Stimulated activated CD8-positive, alpha-beta memory T cell treated with anti-CD3 and anti-CD28 coated beads, Interleukin-12 subunit alpha, Interleukin-12 subunit beta, amount 100 ng/mL, for 4 hours (primary cell): ENCODE results near the gene MB.

Source experiments
- DNase-seq: peaks from one replicate; pipeline ENCODE4 v3.0.0-alpha.2; 2020; ENCODE audit warnings: low read depth

Gene MB

DNA sequence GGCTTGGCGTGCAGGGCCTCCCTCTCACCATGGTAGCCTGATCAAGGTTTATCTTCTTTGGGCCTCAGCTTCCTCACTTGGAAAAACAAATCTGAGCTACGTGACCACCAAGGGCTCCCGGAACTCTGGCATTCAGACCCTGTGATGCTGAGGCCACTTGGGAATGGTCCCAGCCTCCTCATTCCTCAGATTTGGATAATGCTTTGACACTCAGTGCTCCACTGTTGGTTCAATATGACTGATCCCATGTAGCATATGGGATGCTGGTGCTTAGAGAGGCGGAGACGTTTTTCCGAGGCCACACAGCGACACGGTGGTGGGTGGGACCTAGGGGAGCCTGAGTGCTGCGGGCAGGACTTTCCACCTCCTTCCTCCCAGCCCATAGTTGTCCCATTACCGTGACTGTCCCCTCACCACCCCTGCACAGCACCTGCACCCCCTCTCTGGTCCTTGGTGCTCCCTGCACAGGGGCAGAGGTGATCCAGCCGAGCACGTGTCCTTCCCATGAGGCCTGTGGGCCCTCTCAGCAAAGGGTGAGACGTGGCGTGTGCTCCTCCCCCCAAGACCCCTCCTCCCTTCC, 23.1 kb downstream of the MB start:
- DNase-seq: no peak

DNA sequence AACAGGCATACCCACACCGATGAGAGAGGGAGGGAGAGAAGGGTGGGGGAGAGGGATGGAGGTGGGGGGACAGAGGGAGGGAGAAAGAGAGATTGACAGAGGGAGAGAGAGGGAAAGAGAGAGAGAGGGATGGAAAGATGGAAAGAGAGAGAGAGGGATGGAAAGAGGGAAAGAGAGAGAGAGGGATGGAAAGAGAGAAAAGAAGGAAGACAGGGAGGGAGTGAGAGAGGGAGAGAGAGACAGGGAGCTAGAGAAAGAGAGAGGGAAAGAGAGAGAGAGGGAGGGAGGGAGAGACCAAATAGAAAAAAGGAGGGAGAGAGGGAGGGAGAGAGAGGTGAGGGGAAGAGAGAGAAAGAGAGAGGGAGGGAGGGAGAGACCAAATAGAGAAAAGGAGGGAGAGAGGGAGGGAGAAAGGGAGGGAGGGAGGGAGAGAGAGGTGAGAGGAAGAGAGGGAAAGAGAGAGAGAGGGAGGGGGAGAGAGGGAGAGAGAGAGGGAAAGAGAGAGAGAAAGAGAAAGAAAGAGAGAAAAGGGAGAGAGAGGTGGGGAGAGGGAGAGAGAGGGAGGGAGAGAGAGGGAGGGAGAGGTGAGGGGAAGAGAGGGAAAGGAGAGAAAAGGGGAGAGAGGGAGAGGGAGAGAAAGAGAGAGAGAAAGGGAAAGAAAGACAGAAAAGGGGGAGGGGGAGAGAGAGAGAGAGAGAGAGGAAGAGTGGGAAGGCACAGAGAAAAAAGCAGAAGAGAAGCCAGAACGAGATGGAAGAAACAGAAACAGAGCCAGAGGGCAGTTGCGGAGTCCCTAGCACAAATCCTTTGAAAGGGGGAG, 23.8 kb downstream of the MB start:
- DNase-seq: no peak

DNA sequence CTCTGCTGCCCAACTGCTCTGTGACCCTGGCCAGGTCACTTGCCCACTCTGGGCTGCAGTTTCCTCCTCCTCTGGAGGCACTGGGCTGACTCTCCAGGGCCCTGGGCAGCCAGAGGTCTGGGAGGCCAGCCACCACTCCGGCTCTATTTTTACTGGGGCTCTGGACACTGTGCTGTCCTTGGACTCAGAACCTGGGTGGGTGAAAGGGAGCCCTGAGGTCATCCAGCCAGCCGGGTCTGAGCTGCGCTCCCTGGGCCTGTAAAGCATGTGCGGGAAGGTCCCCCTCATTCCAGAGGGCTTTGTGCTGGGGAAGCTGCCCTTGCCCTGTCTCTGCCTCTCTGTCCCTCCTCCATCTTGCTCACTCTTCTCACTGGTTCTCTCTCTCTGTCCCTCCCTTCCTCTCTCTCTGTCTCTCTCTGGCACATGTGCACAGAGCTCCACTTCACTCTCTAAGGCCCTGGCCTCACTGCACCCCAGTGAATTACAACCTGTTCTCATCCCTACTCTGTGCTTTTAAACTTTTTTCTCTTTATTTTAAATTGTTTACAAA, 24.6 kb downstream of the MB start:
- DNase-seq: no peak

DNA sequence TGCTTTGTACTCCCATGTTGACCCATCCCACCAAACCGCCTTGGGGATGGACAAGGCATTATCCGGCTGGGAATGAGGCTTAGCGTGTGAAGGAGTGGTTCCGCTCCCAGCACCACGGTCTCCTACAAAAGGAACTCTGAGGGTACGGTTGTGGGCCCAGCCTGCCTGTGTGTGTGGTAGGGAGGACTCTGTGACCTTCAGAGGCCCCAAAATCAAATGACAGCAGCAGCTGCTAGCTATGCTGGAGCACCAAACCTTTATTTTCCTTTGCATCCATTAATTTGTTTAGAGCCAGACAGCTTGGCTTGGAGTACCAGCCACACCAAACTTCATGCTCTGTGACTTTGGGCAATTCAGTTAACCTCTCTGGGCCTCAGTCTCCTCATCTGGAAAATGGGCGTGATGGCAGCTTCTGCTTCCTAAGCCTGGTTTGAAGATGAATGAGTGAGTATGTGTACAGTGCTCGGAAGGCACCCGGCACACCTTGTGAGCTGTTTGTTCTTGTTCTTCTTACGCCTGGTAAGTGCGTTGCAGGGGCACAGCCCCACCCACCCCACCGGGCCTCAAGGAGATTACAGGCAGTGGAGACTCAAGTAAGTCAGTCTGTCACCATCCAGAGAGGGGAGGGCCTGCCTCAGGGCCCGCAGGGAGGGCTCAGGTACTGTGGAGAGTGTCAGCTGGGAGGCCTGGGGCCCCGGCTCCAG, 25.3 kb downstream of the MB start:
- DNase-seq: no peak

DNA sequence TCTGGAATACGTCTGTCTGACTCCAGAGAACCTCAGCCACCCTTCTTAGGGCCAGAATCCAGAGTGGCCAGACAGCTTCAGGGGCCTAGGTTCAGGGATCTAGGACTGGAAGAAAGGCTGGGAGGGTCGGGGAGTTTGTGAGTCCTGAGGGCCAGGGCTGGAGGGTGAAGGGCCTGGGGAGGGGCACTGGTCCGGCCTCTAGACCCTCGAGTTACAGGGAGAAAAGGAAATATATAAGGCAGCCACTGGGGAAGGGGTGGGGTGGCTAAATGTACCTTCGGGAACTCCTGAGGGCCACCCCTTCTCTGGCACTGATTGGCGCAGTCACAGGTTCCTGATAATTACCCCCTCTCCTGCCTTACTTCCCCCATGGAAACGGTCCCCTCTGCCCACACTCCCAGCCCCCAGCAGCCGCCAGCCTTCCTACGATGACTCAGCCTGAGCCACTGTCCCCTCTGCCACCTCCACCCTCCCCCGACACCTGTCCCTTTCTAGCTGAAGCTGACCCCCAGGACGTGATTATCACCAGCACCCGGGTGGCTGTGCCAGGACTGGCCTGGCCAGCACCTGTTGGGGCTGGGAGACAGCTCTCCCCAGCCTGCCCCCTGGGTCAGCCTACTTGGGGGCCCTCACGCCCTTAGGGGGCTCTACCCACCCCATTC, 26.4 kb downstream of the MB start:
- no peak for DNase-seq

DNA sequence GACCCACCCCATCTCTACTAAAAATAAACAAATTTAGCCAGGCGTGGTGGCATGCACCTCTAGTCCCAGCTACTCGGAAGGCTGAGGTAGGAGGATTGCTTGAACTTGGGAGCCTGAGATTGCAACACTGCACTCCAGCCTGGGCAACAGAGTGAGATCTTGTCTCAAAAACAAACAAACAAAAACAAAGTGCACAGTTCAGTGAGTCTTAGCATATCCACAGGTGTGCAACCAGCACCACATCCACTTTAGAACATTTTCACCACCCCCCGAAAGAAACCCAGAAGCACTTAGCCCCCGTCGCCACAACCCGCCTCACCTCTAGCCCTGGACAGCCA, 27.4 kb downstream of the MB start:
- no peak for DNase-seq

DNA sequence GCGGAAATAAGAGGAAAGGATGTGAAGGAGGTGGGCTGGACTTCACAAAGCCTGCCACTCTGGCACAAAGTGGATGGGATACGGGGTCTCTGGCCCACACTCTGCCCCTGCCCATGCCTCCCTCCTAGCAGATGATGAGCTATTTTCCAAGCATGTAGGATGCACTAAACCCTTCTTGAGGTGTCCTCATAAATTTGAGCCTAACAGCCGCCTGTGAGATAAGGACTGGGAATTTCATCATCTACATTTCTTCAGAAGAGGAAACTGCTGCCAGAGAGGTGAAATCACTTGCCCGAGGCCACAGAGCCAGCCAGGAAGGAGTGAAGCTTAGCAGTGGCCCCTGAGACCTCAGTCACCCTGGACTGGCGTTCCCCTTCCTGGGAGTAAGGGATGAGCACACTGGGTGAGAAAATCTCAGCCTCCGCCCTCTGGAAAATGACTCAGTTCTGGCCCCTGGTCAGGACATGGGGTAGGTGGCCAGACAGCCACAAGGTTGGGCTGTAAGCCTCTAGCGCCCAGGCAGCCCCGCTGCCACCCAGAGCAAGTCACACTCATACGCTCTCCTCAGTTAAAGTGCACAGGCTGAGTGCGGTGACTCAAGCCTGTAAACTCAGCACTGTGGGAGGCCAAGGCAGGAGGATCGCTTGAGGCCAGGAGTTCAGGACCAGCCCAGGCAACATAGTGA, 27.9 kb downstream of the MB start:
- DNase-seq: no peak

DNA sequence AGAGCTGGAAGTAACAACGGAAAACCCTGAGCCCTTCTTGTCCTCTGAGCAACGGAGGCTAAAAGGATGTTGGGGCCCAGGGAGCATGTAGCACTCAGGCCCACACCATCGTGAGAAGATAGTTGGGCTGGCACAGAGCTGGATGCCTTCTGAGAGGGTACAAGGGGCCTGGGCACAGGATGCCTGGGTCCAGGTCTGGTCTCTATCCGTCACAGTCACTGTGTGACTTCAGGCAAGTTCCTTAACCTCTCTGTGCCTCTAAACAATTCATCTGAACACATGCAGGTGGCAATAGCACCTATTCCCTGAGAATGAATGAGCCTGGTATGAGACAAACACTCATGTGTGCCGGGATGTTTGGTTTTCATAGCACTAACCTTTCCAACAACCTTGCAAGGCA, 29.2 kb downstream of the MB start:
- no peak for DNase-seq

DNA sequence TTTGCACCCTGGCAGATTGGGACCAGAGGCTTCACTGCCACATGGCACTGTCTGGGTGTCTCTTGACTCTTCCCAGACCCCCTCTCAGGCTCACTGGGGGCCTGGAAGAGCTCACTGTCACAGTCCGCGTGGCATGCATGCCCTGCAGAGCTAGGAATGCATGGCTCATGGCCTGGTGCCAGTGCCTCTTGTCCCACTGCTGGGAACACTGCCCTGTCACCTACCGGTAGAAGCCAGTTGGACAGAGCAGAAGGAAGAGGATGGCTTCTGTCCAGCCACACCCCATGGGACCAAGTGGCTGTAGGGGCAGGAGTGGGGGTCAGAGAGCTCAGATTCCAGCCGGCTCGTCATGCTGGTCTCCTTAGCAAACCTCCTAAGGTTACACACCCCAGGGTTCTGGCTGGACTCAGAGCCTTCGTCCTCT, 29.7 kb downstream of the MB start:
- DNase-seq: no peak

DNA sequence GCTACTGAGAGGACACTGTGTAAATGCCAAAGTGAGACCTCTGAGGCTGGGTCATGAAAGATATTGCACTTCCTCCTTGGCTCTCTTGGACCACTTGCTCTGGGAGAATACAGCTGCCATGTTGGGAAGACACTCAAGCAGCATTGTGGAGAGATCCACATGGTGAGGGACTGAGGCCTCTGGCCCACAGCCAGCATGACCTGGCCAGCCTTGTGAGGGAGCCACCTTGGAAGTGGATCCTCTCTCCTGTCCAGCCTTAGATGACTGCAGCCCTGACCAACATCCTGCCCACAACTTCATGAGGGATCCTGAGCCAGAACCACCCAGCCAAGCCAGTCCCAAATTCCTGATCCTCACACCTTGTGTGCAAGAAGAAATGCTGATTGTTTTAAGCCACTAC, 30.4 kb downstream of the MB start:
- no peak for DNase-seq

DNA sequence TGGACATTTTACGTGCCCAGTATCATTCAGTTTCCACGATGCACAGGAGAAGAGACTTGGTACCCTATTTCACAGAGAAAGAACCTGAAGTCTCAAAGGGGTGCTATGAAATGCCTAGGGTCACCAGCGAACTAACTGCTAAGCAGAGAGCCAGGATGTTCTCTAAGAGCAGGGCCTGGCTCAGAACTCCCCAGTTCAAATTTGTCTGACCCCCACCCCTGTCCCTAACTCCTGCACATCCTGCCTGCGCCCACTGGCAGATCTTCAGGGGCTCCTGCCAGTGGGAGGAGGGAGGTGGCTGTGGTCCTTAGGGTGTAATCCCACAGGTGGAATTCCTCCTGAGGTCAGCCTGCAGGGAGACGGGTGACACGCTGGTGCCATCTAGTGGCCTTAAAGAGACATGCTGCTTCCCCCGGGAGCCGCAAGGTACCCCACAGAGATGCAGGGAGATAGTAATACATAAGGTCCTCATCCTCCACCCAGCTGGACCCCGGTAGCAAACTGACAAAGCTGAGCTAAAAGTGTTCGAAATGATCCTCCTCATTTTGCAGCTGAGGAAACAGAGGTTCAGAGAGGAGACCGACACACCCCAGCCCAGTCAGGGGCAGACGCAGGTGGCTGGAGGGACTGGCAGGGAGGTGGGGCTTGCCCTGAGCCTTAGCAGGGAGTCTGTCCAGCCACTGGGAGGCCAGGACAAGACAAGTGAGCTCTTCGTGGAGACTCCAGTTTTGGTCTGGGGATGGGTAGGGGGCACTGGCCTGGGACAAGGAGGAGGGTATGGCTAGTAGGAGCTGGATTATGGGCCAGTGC, 34.1 kb downstream of the MB start:
- peak; percentile 13 for DNase-seq

DNA sequence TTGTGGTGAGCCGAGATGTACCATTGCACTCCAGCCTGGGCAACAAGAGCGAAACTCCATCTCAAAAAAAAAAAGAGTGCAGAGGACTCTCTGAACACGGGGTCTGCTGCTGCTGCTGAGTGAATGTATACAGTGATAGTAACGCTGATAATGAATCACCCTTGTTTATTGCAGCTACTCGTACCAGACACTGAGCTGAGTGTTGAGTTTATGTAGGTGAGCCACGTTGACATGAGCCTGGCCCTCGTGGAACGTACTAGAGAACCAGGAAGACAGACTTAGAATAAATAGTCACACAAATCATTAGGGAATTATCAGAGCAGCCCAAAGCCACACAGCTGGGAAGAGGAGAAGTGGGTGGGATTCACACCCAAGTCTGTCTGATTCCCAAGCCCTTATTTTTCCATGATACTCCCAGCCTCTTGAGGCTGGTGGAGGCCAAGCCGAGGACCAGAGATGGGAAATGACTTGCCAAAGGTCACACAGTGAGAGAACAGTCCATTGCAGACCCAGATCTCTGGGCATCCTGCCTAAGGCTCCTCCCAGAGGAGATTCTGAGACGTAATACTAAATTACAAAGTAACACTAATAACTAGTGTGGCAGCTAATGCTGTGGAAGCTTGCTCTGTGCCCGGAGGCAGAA, 34.8 kb downstream of the MB start:
- DNase-seq: no peak

DNA sequence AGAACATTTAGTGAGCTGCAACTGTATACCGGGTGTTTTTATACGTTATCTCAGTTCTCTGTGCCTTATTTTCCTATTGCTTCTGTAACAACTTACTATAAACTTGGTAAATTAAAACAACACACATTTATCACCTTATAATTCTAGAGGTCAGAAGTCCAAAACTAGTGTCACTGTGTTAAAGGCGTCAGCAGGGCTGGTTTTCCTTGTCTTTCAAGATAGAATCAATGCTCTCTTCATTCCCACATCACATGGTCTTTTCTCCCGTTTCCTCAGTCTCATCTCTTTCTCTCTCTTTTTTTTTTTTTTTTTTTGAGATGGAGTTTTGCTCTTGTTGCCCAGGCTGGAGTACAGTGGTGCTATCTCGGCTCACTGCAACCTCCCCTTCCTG, 36.1 kb downstream of the MB start:
- no peak for DNase-seq

DNA sequence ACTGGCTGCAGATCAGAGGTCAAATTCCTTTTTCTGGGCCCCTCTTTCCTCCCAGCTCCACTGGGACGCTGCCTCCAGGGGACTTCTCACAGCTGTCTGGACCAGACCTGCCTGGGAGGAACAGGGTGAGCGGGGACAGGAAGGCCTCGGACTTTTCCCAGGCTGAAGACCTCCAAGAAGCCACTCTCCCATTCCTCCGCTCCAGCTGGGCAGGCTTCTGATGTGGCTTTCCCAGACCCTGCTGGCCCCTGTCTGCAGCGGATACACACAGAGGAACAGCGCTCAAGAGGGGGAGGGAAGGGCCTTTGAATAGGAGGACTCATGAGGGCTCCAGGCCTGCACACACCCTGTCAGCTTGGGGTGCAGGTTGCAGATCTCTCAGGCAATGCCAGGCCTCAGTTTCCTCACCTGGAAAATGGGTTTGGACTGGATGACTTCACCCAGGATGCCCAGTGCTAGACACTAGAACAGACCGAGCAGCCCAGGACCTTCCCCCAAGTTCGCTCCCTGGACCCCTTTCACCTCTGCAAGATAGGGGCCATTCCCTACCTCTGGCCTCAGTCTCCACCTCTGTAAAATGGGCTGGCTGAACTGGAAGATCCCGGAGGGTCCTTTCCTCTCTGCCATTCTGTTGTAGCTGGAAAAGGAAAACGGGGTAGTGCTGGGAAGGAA, 36.6 kb downstream of the MB start:
- no peak for DNase-seq

DNA sequence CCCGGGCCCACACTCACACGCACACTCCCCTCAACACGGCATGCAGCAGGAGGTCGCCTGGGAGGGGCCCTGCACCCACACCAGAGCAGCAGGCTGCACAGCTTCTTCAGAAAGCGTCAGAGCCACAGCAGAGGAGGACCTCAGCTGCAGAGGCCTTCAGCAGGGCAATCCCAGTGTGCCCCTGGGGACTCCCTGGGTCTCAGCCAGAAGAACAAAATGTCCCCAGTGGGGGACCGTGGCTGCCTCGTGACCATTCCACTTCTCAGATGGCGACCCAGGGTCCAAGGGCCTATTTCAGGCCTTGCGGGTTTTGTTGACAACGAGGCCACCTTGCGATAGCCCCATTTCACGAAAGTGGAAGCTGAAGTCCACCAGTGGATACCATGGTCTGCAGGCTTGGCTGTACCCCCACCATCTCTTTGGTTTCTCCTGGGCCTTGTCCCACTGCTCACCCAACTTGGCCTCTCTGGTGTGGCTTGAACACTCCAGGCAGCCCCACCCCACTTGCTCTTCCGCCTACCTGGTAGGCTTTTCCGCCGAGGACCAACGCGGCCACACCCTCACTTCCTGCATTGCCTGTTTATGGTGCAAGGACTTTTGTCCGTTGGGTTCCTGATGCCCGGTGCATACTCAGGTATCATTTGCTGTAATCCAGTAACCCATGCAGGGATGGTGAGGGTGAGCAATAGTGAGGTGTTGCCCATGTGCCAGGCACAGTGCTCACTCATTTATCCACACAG, 38.1 kb downstream of the MB start:
- DNase-seq: no peak

DNA sequence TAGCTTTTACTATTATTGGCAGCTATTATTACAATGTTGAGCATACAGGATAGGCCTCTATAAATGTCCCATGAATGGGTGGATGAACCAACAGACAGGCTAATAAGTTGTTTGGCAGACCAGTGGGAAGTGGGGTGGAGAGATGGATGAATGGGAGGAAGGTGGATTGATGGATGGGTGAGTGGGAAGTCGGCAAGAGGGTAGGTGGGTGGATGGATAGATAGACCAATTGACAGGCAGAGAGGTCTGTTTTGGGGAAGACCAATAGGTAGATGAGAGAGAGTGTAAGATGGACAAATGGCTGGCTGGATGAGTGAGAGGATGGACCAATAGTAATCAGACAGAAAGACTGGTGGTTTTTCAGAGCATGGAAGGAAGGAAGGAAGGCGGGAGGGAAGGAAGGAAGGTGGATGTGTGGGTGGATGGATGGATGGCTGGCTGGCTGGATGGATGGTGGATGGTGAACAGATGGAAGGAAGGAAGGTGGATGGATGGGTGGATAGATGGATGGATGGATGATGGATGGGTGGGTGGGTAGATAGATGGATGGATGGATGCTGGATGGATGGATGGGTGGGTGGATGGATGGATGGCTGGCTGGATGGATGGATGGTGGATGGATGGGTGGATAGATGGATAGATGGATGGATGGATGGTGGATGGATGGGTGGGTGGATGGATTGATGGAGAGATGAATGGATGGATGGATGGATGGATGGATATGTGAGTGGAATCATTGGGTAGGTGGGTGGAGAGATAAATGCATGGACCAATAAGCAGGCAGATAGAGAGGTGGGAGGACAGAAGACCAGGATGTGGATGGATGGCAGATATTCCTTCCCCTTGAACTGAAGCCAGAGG, 39.1 kb downstream of the MB start:
- DNase-seq: no peak

DNA sequence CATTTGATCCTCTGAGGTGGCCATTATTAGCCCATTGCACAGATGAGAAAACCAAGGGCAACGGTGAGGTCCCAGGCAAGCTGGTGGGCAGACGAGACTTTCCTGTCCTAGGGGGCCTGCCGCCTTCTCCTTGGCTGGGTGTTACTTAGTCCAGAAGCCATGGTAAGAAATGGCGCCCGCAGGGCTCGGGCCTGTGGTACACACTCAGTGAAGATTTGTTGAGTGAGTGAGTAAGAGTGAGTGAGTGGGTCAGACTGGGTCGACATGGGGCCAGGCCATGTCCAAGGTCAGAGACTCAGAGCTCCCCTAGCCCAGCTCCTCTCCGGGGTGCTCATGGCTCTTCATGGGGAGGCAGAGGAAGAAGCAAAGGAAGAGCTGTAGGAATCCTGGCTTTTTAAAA, 40.5 kb downstream of the MB start:
- DNase-seq: no peak

DNA sequence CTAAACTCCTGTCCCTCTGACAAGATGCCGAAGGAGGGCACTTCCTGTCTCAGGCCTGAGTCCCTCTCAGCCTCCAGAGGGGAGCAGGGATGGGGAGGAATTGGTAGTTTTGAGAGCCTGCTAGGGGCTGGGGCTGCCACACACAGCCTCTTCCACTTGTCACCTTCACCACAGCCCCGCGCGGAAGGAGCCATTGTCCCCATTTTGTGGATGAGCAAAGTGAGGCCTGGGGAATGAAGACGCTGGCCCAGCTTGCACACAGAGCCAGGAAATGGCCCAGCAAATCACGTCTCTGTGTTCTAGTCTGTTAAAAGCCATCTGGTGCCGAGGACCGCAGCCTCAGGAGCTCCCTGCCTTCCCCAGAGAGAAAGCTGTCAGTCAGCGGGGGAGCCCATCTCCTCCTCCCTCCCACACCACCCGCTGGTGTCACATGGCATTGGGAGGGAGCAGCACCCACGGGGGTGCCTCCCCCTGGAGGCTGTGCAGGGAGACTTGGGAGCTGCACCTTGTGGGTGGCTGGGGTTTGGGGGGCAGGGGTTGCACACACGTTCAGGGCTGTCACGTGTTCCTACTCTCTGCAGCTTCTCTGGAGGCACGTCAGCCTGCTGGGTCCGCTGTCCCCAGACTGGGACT, 41.9 kb downstream of the MB start:
- no peak for DNase-seq
